Osteoblast (primary cell): ENCODE results near the gene ADAMTSL1. TPM values are rescaled to one million over a fixed set of nuclear protein-coding genes. Genes with fewer than 3 reads are reported as not detected.
A peak's percentile ranks its signal among the peaks of the same experiment; 100 is the strongest.

ENCODE experiments used
- DNase-seq: peaks from one replicate; pipeline ENCODE4 v3.0.0; 2011; ENCODE audit warnings: low spot score, mixed read lengths; ENCODE audit not compliant: insufficient read length; ENCODE audit errors: missing footprints
- H2AFZ ChIP-seq: 2 replicates; pipeline ENCODE4 v1.6.0; 2011; ENCODE audit warnings: mild to moderate bottlenecking, low read length
- H3K27ac ChIP-seq: 2 replicates; pipeline ENCODE4 v1.5.1; 2011; ENCODE audit warnings: mild to moderate bottlenecking, low read depth, low read length, moderate library complexity
- H3K27me3 ChIP-seq: 2 replicates; pipeline ENCODE4 v1.6.0; 2012; ENCODE audit warnings: mild to moderate bottlenecking, control low read depth, inconsistent platforms, low read length, moderate library complexity; ENCODE audit not compliant: insufficient read depth
- H3K36me3 ChIP-seq: 2 replicates; pipeline ENCODE4 v1.5.1; 2011; ENCODE audit warnings: mild to moderate bottlenecking, low read length, control low read depth, moderate library complexity; ENCODE audit not compliant: insufficient read depth
- H3K4me1 ChIP-seq: 2 replicates; pipeline ENCODE4 v1.5.1; 2011; ENCODE audit warnings: mild to moderate bottlenecking, low read length, control low read depth, moderate library complexity; ENCODE audit not compliant: insufficient read depth
- H3K4me2 ChIP-seq: 2 replicates; pipeline ENCODE4 v1.6.0; 2011; ENCODE audit warnings: mild to moderate bottlenecking, low read length; ENCODE audit not compliant: insufficient read depth
- H3K4me3 ChIP-seq: fragments of 200-600 bp; sonication (generic); 3 replicates; pipeline ENCODE4 v1.5.1; 2012; ENCODE audit warnings: mild to moderate bottlenecking, low read length, inconsistent platforms; ENCODE audit not compliant: insufficient read depth
- H3K79me2 ChIP-seq: 2 replicates; pipeline ENCODE4 v1.6.0; 2012; ENCODE audit warnings: mild to moderate bottlenecking, low read length, control low read depth, inconsistent platforms; ENCODE audit not compliant: insufficient read depth
- H3K9me3 ChIP-seq: 2 replicates; pipeline ENCODE4 v1.5.1; 2011; ENCODE audit warnings: low read depth, low read length, control low read depth
- H4K20me1 ChIP-seq: 2 replicates; pipeline ENCODE4 v1.6.0; 2012; ENCODE audit warnings: mild to moderate bottlenecking, low read length, control low read depth; ENCODE audit not compliant: insufficient read depth
- CTCF ChIP-seq: IDR thresholded peaks from 2 replicates; pipeline ENCODE4 v1.5.1; 2011; ENCODE audit warnings: mild to moderate bottlenecking, low read depth, low read length, moderate library complexity; ENCODE audit errors: extremely low read depth
- small RNA-seq: library from RNA; depleted of rRNA; stranded (forward); fragments of <200 nt; gene quantifications from one replicate; pipeline ENCODE3, GENCODE V24; 2012
- total RNA-seq: library from RNA; depleted of rRNA; stranded (reverse); fragments of >200 nt; gene quantifications from 2 replicates; pipeline ENCODE4 v1.2.3, GENCODE V29; 2012

ADAMTSL1 gene
- total RNA-seq, 1 donor, result 54.3 TPM

- no peak overlapping the region for H3K27ac ChIP-seq
- H3K4me2 ChIP-seq, result no peak overlapping the region
- no peaks in the 10 kb centered on the region for H3K36me3 ChIP-seq
- no peak overlapping the region for H3K4me3 ChIP-seq
- peaks cover 13% of the 10 kb centered on the region for H3K27me3 ChIP-seq
- H3K9me3 ChIP-seq, result no peaks in the 10 kb centered on the region
- DNase-seq, result no peak
- no peaks in the 10 kb centered on the region for H4K20me1 ChIP-seq
- H2AFZ ChIP-seq, result no peak overlapping the region
- peaks cover 3% of the 10 kb centered on the region for H3K4me1 ChIP-seq
- no peak for TF ChIP-seq CTCF
- no peaks in the 10 kb centered on the region for H3K79me2 ChIP-seq
Measured at GRCh38 chr9:18951936-18952335, 478.0 kb downstream of the ADAMTSL1 start.

- H3K4me1 ChIP-seq, result peaks cover 3% of the 10 kb centered on the region
- H3K36me3 ChIP-seq, result no peaks in the 10 kb centered on the region
- H3K79me2 ChIP-seq, result no peaks in the 10 kb centered on the region
- no peaks in the 10 kb centered on the region for H4K20me1 ChIP-seq
- H3K4me3 ChIP-seq, result no peak overlapping the region
- H3K27me3 ChIP-seq, result peaks cover 16% of the 10 kb centered on the region
- H3K4me2 ChIP-seq, result no peak overlapping the region
- H3K27ac ChIP-seq, result no peak overlapping the region
- H3K9me3 ChIP-seq, result no peaks in the 10 kb centered on the region
- no peak for TF ChIP-seq CTCF
- no peak overlapping the region for H2AFZ ChIP-seq
- no peak for DNase-seq
Measured at GRCh38 chr9:18955626-18956025, 481.7 kb downstream of the ADAMTSL1 start.

Small RNA genes within 50 kb of the gene (small RNA-seq; reads per million reads assigned to genes)
- 0.82 reads per million, percentile 14 among the genes with 10 or more reads in this experiment for gene MIR3152
